Measurements from ENCODE around the gene SSR4.

SSR4 gene

DNA sequence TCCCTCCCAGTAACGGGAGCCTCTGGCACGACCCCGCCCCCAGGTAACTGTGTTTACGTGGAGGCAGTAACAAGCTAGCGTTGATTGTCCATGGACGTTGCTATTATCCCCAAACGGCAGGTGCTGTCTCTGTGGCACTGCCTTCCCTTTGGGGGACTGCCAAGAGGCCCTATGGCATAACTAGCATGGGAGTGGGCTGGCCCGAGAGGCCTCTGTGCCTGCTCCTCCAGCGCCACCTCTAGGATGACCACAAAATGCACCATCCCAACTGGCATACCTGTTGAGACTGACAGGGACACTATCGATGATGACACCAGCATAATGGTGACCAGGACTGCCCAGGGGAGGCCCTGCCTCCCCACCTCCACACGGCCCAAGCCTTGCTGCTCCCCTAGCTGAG is 12.2 kb upstream of the SSR4 start:
- DNase-seq: no peak

GRCh38 chrX:153782871-153783270 is 11.6 kb upstream of the SSR4 start:
- DNase-seq: no peak

DNA sequence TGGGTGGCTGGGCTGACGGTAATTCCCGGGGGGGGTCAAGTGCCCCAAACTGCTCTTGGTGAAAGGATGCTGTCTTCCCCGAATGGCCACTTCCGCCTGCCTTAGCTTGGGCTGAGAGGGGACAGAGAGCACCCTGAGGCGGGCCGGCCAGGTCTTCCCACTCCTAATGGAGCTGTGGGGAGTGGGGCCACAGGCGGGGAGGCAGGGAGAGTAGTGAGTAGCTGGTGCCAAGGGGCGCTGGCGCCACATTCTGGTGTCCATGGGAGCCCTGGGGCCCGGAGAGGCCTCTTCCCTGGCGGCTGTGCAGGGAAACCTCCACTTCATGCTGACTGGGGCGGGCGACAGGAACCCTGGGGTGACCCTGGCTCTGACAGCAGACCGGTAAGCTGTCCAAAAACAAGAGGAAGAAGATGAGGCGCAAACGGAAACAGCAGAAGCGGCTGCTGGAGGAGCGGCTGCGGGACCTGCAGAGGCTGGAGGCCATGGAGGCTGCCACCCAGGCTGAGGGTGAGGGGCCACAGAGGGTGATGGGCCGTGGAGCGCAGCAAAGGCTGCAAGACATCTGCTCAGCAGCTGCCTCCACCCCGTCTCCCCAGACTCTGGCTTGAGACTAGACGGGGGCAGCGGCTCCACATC is 11.0 kb upstream of the SSR4 start:
- no peak for DNase-seq

GRCh38 chrX:153784325-153784967 is 10.0 kb upstream of the SSR4 start:
- DNase-seq: no peak

GRCh38 chrX:153786669-153787068 is 7.8 kb upstream of the SSR4 start:
- DNase-seq: no peak

GRCh38 chrX:153789654-153790053 is 4.8 kb upstream of the SSR4 start:
- DNase-seq: no peak

DNA sequence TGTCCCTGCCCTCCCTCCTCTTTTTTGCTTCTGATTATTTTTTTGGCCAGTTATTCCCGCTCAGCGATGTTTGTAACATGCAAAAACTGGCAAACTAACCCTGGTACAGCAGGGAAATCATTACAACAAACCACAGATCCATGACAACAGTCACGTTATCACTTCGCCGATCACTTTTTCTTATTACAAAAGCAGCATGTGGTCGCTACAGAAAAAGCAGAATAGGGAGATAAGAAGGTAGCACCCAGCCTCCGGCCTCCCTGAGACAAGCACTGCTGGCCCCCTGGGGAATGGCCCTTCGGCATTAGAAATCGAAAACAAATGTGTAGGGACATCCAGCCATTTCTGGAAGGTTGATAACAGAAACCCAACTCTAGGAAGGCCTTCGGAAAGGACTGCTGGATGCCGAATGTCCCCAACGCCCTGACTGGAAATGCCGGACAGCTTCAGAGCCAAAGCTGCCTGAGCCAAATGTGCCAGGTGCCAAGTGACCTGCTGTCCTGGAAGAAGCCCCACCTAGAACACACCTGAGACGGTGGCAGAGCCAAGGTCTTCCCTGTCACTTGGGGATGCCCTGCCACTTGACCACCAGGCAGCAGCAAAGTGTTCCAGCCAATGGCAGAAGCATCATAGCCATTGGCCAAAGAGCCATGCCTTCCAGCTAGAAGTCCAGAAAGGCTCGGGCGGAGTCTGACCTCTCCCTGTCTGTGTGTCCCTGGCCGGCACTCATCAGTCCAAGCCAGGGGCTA is 3.2 kb upstream of the SSR4 start:
- no peak for DNase-seq

- no peak for DNase-seq
Observed at GRCh38 chrX:153792368-153792767, 2.1 kb upstream of the SSR4 start.

DNA sequence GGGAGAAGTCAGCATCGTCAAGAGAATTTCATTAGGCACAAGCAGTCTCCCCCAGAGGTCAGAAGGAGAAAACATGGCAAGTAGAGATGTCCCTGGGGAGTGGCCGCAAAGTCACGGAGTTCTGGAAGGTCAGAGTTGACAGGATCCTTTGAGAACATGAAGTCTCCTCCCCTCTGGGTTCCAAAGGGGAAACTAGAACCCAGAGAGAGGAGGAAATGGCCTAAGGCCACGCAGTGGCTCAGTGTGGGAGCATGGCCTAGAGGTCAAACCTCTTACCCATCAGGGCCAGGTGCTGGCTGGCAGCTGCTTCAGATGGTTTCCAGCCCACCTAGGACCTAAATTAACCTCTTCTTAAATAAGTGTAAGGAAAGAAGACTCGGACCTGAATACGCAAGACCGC is 1.2 kb upstream of the SSR4 start:
- DNase-seq: no peak

GRCh38 chrX:153794897-153795816 is 689 bp downstream of the SSR4 start:
- DNase-seq: no peak

- DNase-seq: no peak
Observed at GRCh38 chrX:153797415-153798015, 3.0 kb downstream of the SSR4 start.

DNA sequence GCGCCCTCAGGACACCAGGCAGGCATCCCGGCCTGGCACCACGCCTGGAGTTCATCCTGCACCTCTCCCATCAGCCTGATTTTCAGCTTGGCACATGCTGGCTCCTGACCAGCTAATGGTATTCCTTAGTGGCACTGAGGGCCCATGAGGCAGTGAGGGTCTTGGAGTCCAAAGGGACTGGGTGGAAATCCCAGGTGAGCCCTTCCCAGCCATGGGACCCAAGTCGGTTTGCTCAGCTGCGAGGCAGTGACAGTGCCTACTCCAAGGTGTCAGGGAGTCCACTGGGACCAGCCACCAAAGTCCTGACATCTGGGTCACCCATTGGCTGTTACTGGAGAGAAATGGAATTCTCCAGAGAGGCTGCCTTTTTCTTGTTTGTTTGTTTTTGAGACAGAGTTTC is 4.9 kb downstream of the SSR4 start:
- no peak for DNase-seq

DNA sequence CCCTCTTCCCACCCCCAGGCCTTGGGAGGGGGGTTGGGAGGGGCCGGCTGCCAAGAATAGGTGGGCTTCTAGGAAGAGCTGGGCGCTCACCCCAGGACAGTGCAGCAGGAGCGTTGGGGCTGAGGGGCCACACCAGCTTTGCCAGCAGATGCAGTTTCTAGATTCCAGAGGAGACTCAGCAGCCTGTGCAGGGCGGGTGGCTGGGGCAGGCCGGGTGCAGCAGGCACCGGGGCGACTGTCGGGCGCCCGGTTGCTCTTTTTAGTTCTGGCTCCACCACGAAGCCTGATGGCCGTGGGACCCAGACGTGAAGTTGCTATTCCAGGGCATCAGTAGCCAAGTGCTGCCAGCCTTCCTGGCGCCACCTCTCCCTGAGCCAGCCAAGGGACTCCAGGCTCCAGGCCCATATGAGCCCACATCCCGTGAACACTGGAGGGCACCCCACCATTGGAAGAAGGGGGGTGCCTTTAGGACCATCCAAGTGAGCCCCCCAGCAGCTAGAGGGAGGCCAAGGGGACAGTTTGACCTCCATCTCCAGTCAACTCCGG is 5.8 kb downstream of the SSR4 start:
- no peak for DNase-seq

GRCh38 chrX:153800746-153801145 is 6.3 kb downstream of the SSR4 start:
- no peak for DNase-seq

DNA sequence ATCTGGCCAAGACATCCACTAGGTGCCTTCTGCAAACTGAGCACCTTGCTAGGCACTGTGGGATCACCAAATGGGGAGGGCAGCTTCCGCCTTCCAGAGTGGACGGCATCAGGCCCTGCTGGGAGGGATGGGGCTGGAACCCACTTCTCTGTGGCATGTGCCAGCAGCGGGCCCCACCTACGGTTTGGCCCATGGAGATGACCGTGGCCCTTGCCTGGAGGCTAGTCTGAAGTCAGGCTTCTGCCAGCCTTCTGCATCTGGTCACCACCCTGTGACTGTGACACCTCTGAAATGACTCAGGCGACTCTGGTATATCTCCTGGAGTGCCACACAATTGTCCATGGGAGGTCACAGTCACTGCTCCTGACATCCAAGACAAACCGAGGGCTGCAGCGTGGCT is 7.2 kb downstream of the SSR4 start:
- no peak for DNase-seq

- DNase-seq: no peak
Observed at GRCh38 chrX:153802513-153803045, 8.1 kb downstream of the SSR4 start.

- DNase-seq: no peak
Observed at GRCh38 chrX:153803211-153804099, 9.0 kb downstream of the SSR4 start.

DNA sequence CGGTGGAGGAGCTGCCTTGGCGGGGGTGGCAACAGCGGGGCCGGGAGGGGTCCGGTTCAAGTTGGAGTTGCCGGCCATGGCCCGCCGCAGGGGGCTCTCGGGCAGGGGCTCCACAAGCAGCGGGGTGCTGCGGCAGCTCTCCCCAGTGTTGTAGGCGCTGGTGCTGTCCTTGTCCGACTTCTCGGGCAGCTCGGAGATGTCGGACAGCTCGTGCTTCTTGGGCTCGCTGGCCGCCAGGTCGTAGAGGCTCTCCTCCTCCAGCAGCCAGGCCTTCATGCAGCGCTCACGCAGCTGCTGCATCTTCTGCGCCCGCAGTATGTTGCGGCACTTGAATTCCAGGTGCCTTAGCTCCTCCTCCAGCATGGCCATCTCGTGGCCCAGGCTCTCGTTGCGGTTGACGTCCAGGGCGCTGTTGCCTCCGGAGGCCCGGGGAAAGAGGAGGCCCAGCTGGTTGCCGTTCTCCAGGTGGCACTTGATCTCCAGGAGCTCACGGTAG is 9.7 kb downstream of the SSR4 start:
- DNase-seq: no peak

DNA sequence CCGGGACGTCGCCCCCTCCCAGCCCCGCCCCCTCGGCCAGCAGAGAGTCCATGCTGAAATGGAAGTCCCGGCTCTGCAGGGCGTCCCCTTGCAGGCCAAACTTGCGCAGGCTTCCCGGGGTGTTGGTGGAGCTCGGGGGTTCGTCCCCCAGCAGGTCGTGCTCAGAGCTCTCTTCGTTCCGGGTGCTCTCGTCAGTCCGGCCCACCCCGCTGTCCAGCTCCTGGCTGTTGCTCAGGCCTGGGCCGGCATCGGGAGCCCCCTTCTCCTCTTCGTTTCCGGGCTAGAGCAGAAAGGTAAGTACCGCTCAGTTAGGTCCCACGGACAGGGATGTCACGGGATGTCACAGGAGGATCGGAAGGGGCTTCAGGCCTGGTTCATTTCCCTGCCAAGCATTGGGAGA is 10.2 kb downstream of the SSR4 start:
- DNase-seq: no peak

DNA sequence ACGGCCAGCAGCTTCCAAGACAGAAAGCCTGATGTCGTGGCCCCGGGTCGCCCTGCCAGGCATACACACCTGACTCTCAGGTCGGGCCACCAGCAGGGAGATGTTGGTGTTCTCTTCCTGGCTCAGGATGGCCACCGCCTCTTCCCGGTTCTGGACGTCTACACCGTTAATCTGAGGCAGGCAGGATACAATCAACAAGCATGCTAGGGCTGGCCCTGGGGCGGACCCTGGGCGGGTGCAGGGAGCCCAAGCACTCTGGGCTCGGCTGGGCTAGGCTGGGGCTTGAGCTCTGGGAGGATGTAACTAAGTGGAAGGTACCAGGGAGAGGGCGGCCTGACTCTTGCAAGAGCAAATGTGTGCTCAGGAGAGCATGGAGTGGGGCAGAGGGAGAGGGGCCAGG is 11.0 kb downstream of the SSR4 start:
- DNase-seq: no peak

- no peak for DNase-seq
Observed at GRCh38 chrX:153806999-153807575, 12.6 kb downstream of the SSR4 start.
